Endothelial cell of umbilical vein (primary cell): ENCODE results near the gene RPL41.

Source experiments
- EZH2 ChIP-seq: IDR thresholded peaks from 2 replicates; pipeline ENCODE4 v1.6.1; 2012; ENCODE audit warnings: borderline replicate concordance, low read depth, mild to moderate bottlenecking, moderate library complexity, low read length, inconsistent platforms; ENCODE audit not compliant: severe bottlenecking
- POLR2AphosphoS5 ChIP-seq: IDR thresholded peaks from 2 replicates; pipeline ENCODE4 v1.6.1; 2012; ENCODE audit warnings: low read depth, mild to moderate bottlenecking, control low read depth, low read length, moderate library complexity; ENCODE audit not compliant: insufficient read depth
- TF ChIP-seq, protein P1 (sequence below), 2 donors: IDR thresholded peaks; 1 replicate in 1 of 2; 2 replicates in 1 of 2; pipeline ENCODE4 v1.5.1; 2011; ENCODE audit warnings: low read length in 2 of 2, mild to moderate bottlenecking in 2 of 2, moderate library complexity in 2 of 2, control low read depth in 1 of 2, inconsistent platforms in 1 of 2, low read depth in 1 of 2; ENCODE audit not compliant: insufficient read depth in 1 of 2; ENCODE audit errors: extremely low read depth in 1 of 2

DNA sequence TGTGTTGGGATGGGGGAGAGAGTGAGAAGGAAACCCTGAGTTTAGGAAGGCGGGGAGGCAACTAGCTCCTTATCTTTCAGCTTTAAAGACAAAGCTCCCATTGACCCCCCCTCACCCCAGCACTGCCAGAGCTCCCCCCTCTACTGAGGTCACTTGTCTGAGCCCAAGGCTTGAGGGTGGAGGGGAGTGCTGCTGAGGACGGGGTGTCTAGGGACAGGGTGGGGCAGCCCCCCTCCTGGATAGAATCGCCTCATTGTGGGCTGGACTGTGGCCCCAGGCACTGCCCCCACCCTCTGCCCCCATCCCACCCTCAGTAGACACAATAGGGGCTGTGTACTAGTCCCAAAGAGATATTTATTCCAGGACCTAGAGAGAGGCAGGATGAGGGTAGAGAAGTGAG lies 33.5 kb upstream of the RPL41 start:
- TF ChIP-seq, protein P1, sequence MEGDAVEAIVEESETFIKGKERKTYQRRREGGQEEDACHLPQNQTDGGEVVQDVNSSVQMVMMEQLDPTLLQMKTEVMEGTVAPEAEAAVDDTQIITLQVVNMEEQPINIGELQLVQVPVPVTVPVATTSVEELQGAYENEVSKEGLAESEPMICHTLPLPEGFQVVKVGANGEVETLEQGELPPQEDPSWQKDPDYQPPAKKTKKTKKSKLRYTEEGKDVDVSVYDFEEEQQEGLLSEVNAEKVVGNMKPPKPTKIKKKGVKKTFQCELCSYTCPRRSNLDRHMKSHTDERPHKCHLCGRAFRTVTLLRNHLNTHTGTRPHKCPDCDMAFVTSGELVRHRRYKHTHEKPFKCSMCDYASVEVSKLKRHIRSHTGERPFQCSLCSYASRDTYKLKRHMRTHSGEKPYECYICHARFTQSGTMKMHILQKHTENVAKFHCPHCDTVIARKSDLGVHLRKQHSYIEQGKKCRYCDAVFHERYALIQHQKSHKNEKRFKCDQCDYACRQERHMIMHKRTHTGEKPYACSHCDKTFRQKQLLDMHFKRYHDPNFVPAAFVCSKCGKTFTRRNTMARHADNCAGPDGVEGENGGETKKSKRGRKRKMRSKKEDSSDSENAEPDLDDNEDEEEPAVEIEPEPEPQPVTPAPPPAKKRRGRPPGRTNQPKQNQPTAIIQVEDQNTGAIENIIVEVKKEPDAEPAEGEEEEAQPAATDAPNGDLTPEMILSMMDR (IDR thresholded peaks at IDR 0.05; ENCODE audit: extremely low read depth in 1 of 2, insufficient read depth in 1 of 2, low read depth in 1 of 2, low read length in 2 of 2): no peak
- TF ChIP-seq POLR2AphosphoS5: no peak
- TF ChIP-seq EZH2: no peak
